H1 (cell line): ENCODE measurements around the gene NEURL1B. TPM values are rescaled to one million over a fixed set of nuclear protein-coding genes. Genes with fewer than 3 reads are reported as not detected.

Source experiments
- CTCF ChIA-PET: fragments of 300-600 bp; sonication (Branson Sonifier 250); formaldehyde crosslinking; loops from one replicate; lab custom pipeline; 2021; ENCODE audit not compliant: partially characterized antibody; lab: Charles Lee
- POLR2A ChIA-PET: fragments of 300-600 bp; sonication (Branson Sonifier 250); formaldehyde crosslinking; loops from one replicate; lab custom pipeline; 2021; ENCODE audit warnings: inconsistent platforms; ENCODE audit not compliant: partially characterized antibody; lab: Charles Lee
- DNase-seq, 2 experiments: peaks; one replicate each; pipeline versions ENCODE4 v3.0.0 to v3.0.0-alpha.2; 2010 to 2022; ENCODE audit warnings: low spot score in 2 of 2, low read depth in 1 of 2, mixed read lengths in 1 of 2
- FAIRE-seq: peaks from 2 replicates; lab custom pipeline; 2011; peaks lifted over from hg19 to GRCh38; lab: Jason Lieb, UNC
- H2AFZ ChIP-seq: 2 replicates; pipeline ENCODE4 v1.8.1; 2012; ENCODE audit warnings: low read length, inconsistent platforms
- H2AK5ac ChIP-seq: 2 replicates; pipeline ENCODE4 v1.6.1; 2013; ENCODE audit warnings: low read depth, low read length
- H2BK120ac ChIP-seq: replicated peaks from 2 replicates; pipeline ENCODE3; 2013; ENCODE audit warnings: low read depth, low read length, inconsistent platforms
- H2BK12ac ChIP-seq: 2 replicates; pipeline ENCODE4 v1.6.1; 2013; ENCODE audit warnings: low read depth, low read length
- H2BK15ac ChIP-seq: 2 replicates; pipeline ENCODE4 v1.6.1; 2013; ENCODE audit warnings: low read length
- H2BK20ac ChIP-seq: 2 replicates; pipeline ENCODE4 v1.6.1; 2013; ENCODE audit warnings: low read length
- H2BK5ac ChIP-seq: 2 replicates; pipeline ENCODE4 v1.6.1; 2013; ENCODE audit warnings: low read depth, low read length
- H3K14ac ChIP-seq: 2 replicates; pipeline ENCODE4 v1.6.1; 2013; ENCODE audit warnings: inconsistent platforms; ENCODE audit not compliant: insufficient read length
- H3K18ac ChIP-seq: 2 replicates; pipeline ENCODE4 v1.6.1; 2013; ENCODE audit warnings: low read length; ENCODE audit errors: extremely low read depth
- H3K23ac ChIP-seq: 2 replicates; pipeline ENCODE4 v1.6.1; 2013; ENCODE audit warnings: inconsistent platforms; ENCODE audit not compliant: insufficient read length
- H3K23me2 ChIP-seq: 2 replicates; pipeline ENCODE4 v1.6.1; 2013; ENCODE audit warnings: low read depth, low read length
- H3K27ac ChIP-seq: 2 replicates; pipeline ENCODE4 v1.6.1; 2011; ENCODE audit warnings: low read depth, low read length, inconsistent platforms
- H3K27me3 ChIP-seq, 4 experiments: replicated peaks in 1 of 4; 1 replicate in 1 of 4; 2 replicates in 3 of 4; pipeline versions ENCODE4 v1.6.1 to v1.8.1; 2011 to 2013; ENCODE audit warnings: low read length in 3 of 4, mild to moderate bottlenecking in 3 of 4, inconsistent platforms in 2 of 4, mixed read lengths in 2 of 4, moderate library complexity in 1 of 4; ENCODE audit not compliant: control insufficient read depth in 3 of 4, insufficient read depth in 3 of 4; ENCODE audit errors: extremely low read depth in 1 of 4
- H3K36me3 ChIP-seq, 4 experiments: 2 replicates each; pipeline versions ENCODE4 v1.6.1 to v1.8.1; 2011 to 2013; ENCODE audit warnings: mild to moderate bottlenecking in 4 of 4, low read length in 3 of 4, moderate library complexity in 2 of 4, control low read depth in 1 of 4, inconsistent platforms in 1 of 4; ENCODE audit not compliant: insufficient read depth in 4 of 4, control insufficient read depth in 2 of 4
- H3K4ac ChIP-seq: replicated peaks from 2 replicates; pipeline ENCODE3; 2013; ENCODE audit warnings: low read length, low read depth, mixed read lengths, inconsistent platforms; ENCODE audit not compliant: insufficient read length
- H3K4me1 ChIP-seq, 4 experiments: replicated peaks in 1 of 4; 1 replicate in 1 of 4; 2 replicates in 3 of 4; pipeline versions ENCODE4 v1.6.1 to v1.8.1; 2011 to 2013; ENCODE audit warnings: low read length in 3 of 4, inconsistent platforms in 2 of 4, mixed read lengths in 1 of 4; ENCODE audit not compliant: insufficient read depth in 4 of 4, control insufficient read depth in 3 of 4
- H3K4me2 ChIP-seq, 2 experiments: 2 replicates each; pipeline versions ENCODE4 v1.6.1 to v1.8.1; 2011 to 2013; ENCODE audit warnings: low read depth in 2 of 2, low read length in 2 of 2, control low read depth in 1 of 2, inconsistent platforms in 1 of 2, mild to moderate bottlenecking in 1 of 2; ENCODE audit not compliant: insufficient read depth in 1 of 2
- H3K4me3 ChIP-seq, 4 experiments: fragments of 200-600, 300-600 bp in 1 of 4; sonication (generic), shearing (Covaris generic), sonication (Bioruptor Twin) in 1 of 4; 2 replicates each; pipeline versions ENCODE4 v1.5.1 to v1.8.1; 2011 to 2016; ENCODE audit warnings: low read length in 4 of 4, low read depth in 3 of 4, control low read depth in 2 of 4, inconsistent platforms in 2 of 4, mild to moderate bottlenecking in 2 of 4, mixed read lengths in 1 of 4, moderate library complexity in 1 of 4; ENCODE audit not compliant: insufficient read depth in 2 of 4; ENCODE audit errors: extremely low read depth in 1 of 4
- H3K56ac ChIP-seq: replicated peaks from 2 replicates; pipeline ENCODE3; 2013; ENCODE audit warnings: low read depth, mild to moderate bottlenecking, mixed read lengths, low read length, inconsistent platforms; ENCODE audit not compliant: insufficient read length
- H3K79me1 ChIP-seq: 2 replicates; pipeline ENCODE4 v1.6.1; 2013; ENCODE audit warnings: low read depth, low read length, control low read depth
- H3K79me2 ChIP-seq, 2 experiments: 2 replicates each; pipeline versions ENCODE4 v1.6.1 to v1.8.1; 2012 to 2013; ENCODE audit warnings: low read length in 2 of 2, mild to moderate bottlenecking in 2 of 2, inconsistent platforms in 1 of 2; ENCODE audit not compliant: insufficient read depth in 2 of 2, control insufficient read depth in 1 of 2
- H3K9ac ChIP-seq, 4 experiments: replicated peaks in 1 of 4; 1 replicate in 1 of 4; 2 replicates in 3 of 4; pipeline versions ENCODE4 v1.6.1 to v1.8.1; 2011 to 2013; ENCODE audit warnings: low read depth in 3 of 4, low read length in 3 of 4, control low read depth in 2 of 4, mild to moderate bottlenecking in 2 of 4, moderate library complexity in 2 of 4, inconsistent platforms in 1 of 4; ENCODE audit errors: extremely low read depth in 1 of 4
- H3K9me3 ChIP-seq, 2 experiments: 2 replicates each; pipeline versions ENCODE4 v1.6.1 to v1.8.1; 2012 to 2013; ENCODE audit warnings: mild to moderate bottlenecking in 2 of 2, moderate library complexity in 2 of 2, control low read depth in 1 of 2, inconsistent platforms in 1 of 2, low read depth in 1 of 2, low read length in 1 of 2, mixed read lengths in 1 of 2; ENCODE audit not compliant: insufficient read depth in 2 of 2
- H4K20me1 ChIP-seq, 2 experiments: replicated peaks in 1 of 2; 2 replicates each; pipeline versions ENCODE3 to v1.8.1; 2011 to 2013; ENCODE audit warnings: inconsistent platforms in 2 of 2, low read length in 2 of 2, mild to moderate bottlenecking in 1 of 2; ENCODE audit not compliant: insufficient read depth in 2 of 2, control insufficient read depth in 1 of 2
- H4K5ac ChIP-seq: 2 replicates; pipeline ENCODE4 v1.6.1; 2013; ENCODE audit warnings: low read length, low read depth, mixed read lengths, inconsistent platforms; ENCODE audit not compliant: insufficient read length
- H4K8ac ChIP-seq: 2 replicates; pipeline ENCODE4 v1.8.0; 2013; ENCODE audit warnings: mild to moderate bottlenecking, moderate library complexity, low read length, inconsistent platforms; ENCODE audit not compliant: insufficient read depth; ENCODE audit errors: extremely low read depth
- H4K91ac ChIP-seq: replicated peaks from 2 replicates; pipeline ENCODE3; 2013; ENCODE audit warnings: low read length, mixed read lengths, inconsistent platforms; ENCODE audit not compliant: insufficient read length
- BCL11A ChIP-seq, 2 experiments: IDR thresholded peaks; one replicate each; pipeline ENCODE4 v1.6.1; 2011; ENCODE audit warnings: low read depth in 2 of 2, low read length in 2 of 2, mild to moderate bottlenecking in 2 of 2
- CTBP2 ChIP-seq: IDR thresholded peaks from 2 replicates; pipeline ENCODE4 v1.7.0; 2011; ENCODE audit warnings: borderline replicate concordance, mild to moderate bottlenecking, moderate library complexity, mixed read lengths, low read length; ENCODE audit not compliant: insufficient read depth, insufficient read length
- CTCF ChIP-seq, 3 experiments: IDR thresholded peaks; 1 replicate in 2 of 3; 2 replicates in 1 of 3; pipeline versions ENCODE4 v1.5.1 to v1.6.1; 2011; ENCODE audit warnings: low read length in 3 of 3, mild to moderate bottlenecking in 3 of 3, inconsistent platforms in 2 of 3, low read depth in 1 of 3, moderate library complexity in 1 of 3; ENCODE audit not compliant: insufficient read depth in 1 of 3; ENCODE audit errors: control extremely low read depth in 1 of 3
- JUND ChIP-seq: IDR thresholded peaks from 2 replicates; pipeline ENCODE4 v1.6.1; 2011; ENCODE audit warnings: mild to moderate bottlenecking, improper control_type of control experiment, low read length
- KDM5A ChIP-seq: fragments of 200-600 bp; IDR thresholded peaks from 2 replicates; pipeline ENCODE4 v1.7.1; 2012; ENCODE audit warnings: mild to moderate bottlenecking, low read length, inconsistent platforms, mixed read lengths
- NRF1 ChIP-seq: IDR thresholded peaks from 2 replicates; pipeline ENCODE4 v1.6.1; 2011; ENCODE audit warnings: mild to moderate bottlenecking, low read depth, low read length, improper control_type of control experiment
- PHF8 ChIP-seq: fragments of 200-600 bp; sonication (generic); conservative IDR thresholded peaks from 2 replicates; pipeline ENCODE4 v1.7.1; 2012; ENCODE audit warnings: low read depth, mild to moderate bottlenecking, inconsistent platforms, low read length, moderate library complexity
- RBBP5 ChIP-seq: IDR thresholded peaks from 2 replicates; pipeline ENCODE4 v1.7.1; 2012; ENCODE audit warnings: low read depth, mild to moderate bottlenecking, inconsistent platforms, low read length, moderate library complexity, borderline replicate concordance
- SP4 ChIP-seq: IDR thresholded peaks from 2 replicates; pipeline ENCODE4 v1.6.1; 2012; ENCODE audit warnings: low read length, inconsistent platforms
- USF2 ChIP-seq: IDR thresholded peaks from 2 replicates; pipeline ENCODE4 v1.6.1; 2011; ENCODE audit warnings: low read length, improper control_type of control experiment
- WGBS, 2 experiments: shearing (Covaris generic) in 1 of 2; methylation state at CpG; one replicate each; pipeline versions ENCODE4 v1.1.6 to v1.1.7; 2013 to 2015; ENCODE audit warnings: low lambda C conversion rate in 2 of 2, mixed read lengths in 2 of 2, inconsistent platforms in 1 of 2, low coverage in 1 of 2, missing lambda C conversion rate in 1 of 2; ENCODE audit not compliant: insufficient replicate concordance in 2 of 2, insufficient coverage in 1 of 2, insufficient read length in 1 of 2; ENCODE audit errors: extremely low coverage in 1 of 2, missing lambda C conversion rate in 1 of 2; 5-methylcytosine and 5-hydroxymethylcytosine counted together
- polyA plus RNA-seq, 7 experiments: library from polyadenylated mRNA; depleted of rRNA in 3 of 7; stranded (reverse) in 5 of 7; unstranded in 2 of 7; fragments of >200 nt in 5 of 7; fragments of 200-250 nt in 2 of 7; gene quantifications; 1 replicate in 5 of 7; 2 replicates in 1 of 7; 4 replicates in 1 of 7; pipeline versions ENCODE4 v1.2.1 to v1.2.3, GENCODE V29; 2011 to 2013; ENCODE audit warnings: missing spikeins in 2 of 7, mixed read lengths in 2 of 7
- total RNA-seq: library from RNA; stranded (reverse); fragmentation: NEBNext Ultra II Directional; extraction: Animal tissue kit (Norgen Biotek cat#: 25700); gene quantifications from 2 replicates; pipeline ENCODE4 v1.2.1, GENCODE V29; 2021

NEURL1B gene
- total and polyA plus RNA-seq, 2 of the 8 experiments (the other 6 are each of a cell fraction or from before 2014, with no cell fraction given), result 3.3 to 6.1 TPM

DNA sequence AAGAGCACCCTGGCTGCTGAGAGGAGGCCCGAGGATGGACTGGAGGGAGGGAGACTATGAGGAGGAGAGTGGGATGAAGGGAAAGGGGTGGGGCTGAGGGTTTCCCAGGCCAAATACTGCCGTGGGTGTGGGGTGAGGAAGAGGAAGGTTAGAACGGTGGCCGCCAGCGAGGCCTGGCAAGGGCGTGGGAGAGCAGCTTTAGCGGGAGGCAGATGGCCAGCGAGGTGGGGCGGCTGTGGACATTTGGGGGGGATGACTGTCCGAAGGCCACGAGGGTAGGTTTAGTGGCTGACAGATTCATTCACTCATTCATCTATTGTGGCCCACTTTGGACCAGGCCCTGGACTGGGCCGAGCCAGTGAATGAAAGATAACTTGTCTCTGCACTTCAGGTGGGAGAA, 47.8 kb upstream of the NEURL1B start:
- H3K27me3 ChIP-seq, result peaks cover 0 to 2% (median 1%) of the 10 kb centered on the region in 4 experiments; a peak in 3 of 7 replicates
- no peak for DNase-seq
- H3K9ac ChIP-seq, result no peak overlapping the region
- H4K91ac ChIP-seq, result no peak overlapping the region
- no peak overlapping the region for H3K14ac ChIP-seq
- no peaks in the 10 kb centered on the region for H3K36me3 ChIP-seq
- no peak overlapping the region for H3K27ac ChIP-seq
- no peak overlapping the region for H3K4me2 ChIP-seq
- H3K23ac ChIP-seq, result no peak overlapping the region
- H2BK12ac ChIP-seq, result no peak overlapping the region
- no peak overlapping the region for H4K5ac ChIP-seq
- no peak overlapping the region for H2BK5ac ChIP-seq
- H2BK20ac ChIP-seq, result no peak overlapping the region
- H3K79me2 ChIP-seq, result no peaks in the 10 kb centered on the region
- H2BK120ac ChIP-seq, result no peak overlapping the region
- no peak overlapping the region for H2AFZ ChIP-seq
- WGBS, 2 experiments, result 96% methylated on average over 12 of the region's 12 CpGs; no CpG with 5 or more reads in 1 of the 2 experiments
- no peak overlapping the region for H3K4me3 ChIP-seq
- POLR2A ChIA-PET, result no interaction called here
- no peak overlapping the region for H3K56ac ChIP-seq
- H3K23me2 ChIP-seq, result peaks cover 9% of the 10 kb centered on the region; the same call in 1 of the 2 replicates
- peaks cover 0 to 11% of the 10 kb centered on the region in 2 experiments for H4K20me1 ChIP-seq
- no peaks in the 10 kb centered on the region; a peak in 2 of 7 replicates for H3K4me1 ChIP-seq
- no peak overlapping the region for H3K18ac ChIP-seq
- no peak overlapping the region for H3K4ac ChIP-seq
- no peaks in the 10 kb centered on the region; the same call in 1 of the 2 replicates for H3K79me1 ChIP-seq
- no peak overlapping the region for H2BK15ac ChIP-seq
- CTCF ChIA-PET, result interaction anchor here (0.6 to 2.5 kb wide), 2 partner anchors 95 to 114 kb away, joined by 3 to 7 read pairs; no protein-coding TSS in a partner anchor
- no peaks in the 10 kb centered on the region for H3K9me3 ChIP-seq
- H2AK5ac ChIP-seq, result no peak overlapping the region
- no peak overlapping the region for H4K8ac ChIP-seq
- FAIRE-seq, result no peak
- TF ChIP-seq BCL11A (IDR thresholded peaks at IDR 0.05; ENCODE audit: low read depth in 2 of 2, low read length in 2 of 2) (no peak), SP4 (no peak), PHF8 (no peak), JUND (no peak), USF2 (no peak), KDM5A (no peak), CTCF (IDR thresholded peaks at IDR 0.05; ENCODE audit: control extremely low read depth in 1 of 3, insufficient read depth in 1 of 3, low read depth in 1 of 3, low read length in 3 of 3) (no peak), NRF1 (no peak), CTBP2 (no peak), RBBP5 (no peak)
